ENCODE measurements around the gene SLC52A1. TPM values are rescaled to one million over a fixed set of nuclear protein-coding genes. Genes with fewer than 3 reads are reported as not detected.

SLC52A1 gene
- total RNA-seq, 1 experiment from 2014 or later: 1.1 TPM

DNA sequence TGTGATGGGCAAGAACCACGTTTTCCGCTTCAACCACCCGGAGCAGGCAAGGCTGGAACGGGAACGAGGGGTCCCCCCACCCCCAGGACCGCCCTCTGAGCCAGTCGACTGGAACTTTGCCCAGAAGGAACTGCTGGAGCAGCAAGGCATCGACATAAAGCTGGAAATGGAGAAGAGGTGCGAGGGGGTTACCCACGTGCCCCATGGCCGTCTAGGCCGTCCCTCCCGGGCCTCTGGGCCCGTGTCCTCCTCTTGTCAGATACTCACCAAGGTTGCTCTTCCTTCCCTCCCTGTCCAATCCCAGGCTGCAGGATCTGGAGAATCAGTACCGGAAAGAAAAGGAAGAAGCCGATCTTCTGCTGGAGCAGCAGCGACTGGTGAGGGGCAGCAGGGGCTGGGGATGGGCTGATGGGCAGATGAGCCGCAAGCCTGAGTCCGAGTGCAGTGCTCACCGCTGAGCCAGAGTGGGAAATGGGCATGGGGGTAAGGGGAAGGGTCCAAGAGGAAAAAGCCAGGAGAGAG is 14.7 kb downstream of the SLC52A1 start (continued):
- TF ChIP-seq, protein P1, sequence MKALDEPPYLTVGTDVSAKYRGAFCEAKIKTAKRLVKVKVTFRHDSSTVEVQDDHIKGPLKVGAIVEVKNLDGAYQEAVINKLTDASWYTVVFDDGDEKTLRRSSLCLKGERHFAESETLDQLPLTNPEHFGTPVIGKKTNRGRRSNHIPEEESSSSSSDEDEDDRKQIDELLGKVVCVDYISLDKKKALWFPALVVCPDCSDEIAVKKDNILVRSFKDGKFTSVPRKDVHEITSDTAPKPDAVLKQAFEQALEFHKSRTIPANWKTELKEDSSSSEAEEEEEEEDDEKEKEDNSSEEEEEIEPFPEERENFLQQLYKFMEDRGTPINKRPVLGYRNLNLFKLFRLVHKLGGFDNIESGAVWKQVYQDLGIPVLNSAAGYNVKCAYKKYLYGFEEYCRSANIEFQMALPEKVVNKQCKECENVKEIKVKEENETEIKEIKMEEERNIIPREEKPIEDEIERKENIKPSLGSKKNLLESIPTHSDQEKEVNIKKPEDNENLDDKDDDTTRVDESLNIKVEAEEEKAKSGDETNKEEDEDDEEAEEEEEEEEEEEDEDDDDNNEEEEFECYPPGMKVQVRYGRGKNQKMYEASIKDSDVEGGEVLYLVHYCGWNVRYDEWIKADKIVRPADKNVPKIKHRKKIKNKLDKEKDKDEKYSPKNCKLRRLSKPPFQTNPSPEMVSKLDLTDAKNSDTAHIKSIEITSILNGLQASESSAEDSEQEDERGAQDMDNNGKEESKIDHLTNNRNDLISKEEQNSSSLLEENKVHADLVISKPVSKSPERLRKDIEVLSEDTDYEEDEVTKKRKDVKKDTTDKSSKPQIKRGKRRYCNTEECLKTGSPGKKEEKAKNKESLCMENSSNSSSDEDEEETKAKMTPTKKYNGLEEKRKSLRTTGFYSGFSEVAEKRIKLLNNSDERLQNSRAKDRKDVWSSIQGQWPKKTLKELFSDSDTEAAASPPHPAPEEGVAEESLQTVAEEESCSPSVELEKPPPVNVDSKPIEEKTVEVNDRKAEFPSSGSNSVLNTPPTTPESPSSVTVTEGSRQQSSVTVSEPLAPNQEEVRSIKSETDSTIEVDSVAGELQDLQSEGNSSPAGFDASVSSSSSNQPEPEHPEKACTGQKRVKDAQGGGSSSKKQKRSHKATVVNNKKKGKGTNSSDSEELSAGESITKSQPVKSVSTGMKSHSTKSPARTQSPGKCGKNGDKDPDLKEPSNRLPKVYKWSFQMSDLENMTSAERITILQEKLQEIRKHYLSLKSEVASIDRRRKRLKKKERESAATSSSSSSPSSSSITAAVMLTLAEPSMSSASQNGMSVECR (CRISPR knock-in tag; IDR thresholded peaks at IDR 0.05; ENCODE audit: borderline replicate concordance): no peak
- TF ChIP-seq, protein P2, sequence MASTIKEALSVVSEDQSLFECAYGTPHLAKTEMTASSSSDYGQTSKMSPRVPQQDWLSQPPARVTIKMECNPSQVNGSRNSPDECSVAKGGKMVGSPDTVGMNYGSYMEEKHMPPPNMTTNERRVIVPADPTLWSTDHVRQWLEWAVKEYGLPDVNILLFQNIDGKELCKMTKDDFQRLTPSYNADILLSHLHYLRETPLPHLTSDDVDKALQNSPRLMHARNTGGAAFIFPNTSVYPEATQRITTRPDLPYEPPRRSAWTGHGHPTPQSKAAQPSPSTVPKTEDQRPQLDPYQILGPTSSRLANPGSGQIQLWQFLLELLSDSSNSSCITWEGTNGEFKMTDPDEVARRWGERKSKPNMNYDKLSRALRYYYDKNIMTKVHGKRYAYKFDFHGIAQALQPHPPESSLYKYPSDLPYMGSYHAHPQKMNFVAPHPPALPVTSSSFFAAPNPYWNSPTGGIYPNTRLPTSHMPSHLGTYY (CRISPR knock-in tag; IDR thresholded peaks at IDR 0.05): no peak
- TF ChIP-seq, protein P3, sequence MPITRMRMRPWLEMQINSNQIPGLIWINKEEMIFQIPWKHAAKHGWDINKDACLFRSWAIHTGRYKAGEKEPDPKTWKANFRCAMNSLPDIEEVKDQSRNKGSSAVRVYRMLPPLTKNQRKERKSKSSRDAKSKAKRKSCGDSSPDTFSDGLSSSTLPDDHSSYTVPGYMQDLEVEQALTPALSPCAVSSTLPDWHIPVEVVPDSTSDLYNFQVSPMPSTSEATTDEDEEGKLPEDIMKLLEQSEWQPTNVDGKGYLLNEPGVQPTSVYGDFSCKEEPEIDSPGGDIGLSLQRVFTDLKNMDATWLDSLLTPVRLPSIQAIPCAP (CRISPR knock-in tag; IDR thresholded peaks at IDR 0.05): no peak
- TF ChIP-seq CREB1 (CRISPR knock-in tag; IDR thresholded peaks at IDR 0.05) (no peak), IRF2 (CRISPR knock-in tag; IDR thresholded peaks at IDR 0.05; ENCODE audit: borderline replicate concordance, low read depth) (no peak)

DNA sequence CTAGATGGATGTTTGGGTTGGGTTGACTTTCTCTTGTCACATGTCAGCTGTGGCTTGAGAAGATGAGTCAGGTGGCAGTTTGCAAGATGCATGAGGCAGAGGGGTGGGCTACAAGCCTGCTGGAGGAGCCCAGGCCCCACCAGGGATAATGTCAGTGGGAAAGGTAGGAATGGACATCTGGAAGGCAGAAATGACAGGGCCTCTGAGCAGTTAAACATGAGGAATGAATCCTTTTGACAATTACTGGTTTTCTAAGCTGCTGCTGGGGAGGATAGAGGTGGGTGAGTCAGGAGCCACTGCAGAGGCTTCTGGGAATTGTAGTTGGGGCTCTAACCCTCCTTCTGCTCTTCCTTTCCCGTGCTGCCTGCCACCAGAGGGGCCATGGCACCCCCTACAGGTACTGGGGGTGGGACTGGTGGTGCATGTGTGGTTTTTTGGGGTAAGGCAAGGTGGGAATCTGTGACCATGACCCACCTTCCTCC is 15.7 kb downstream of the SLC52A1 start:
- Mint-ChIP-seq H3K27ac (no peak overlapping the region), H3K9me3 (no peaks in the 10 kb centered on the region), H3K4me3 (no peak overlapping the region), H3K4me1 (no peaks in the 10 kb centered on the region), H3K36me3 (peaks cover 45% of the 10 kb centered on the region), H3K27me3 (ENCODE audit: low read depth) (no peaks in the 10 kb centered on the region)
- ATAC-seq: peak; percentile 92
- CTCF ChIA-PET: interaction anchor here (0.9 to 1.2 kb wide), 6 partner anchors 16 to 52 kb away, joined by 3 to 7 read pairs (median 4); partner anchors contain the start of genes KIF1C and SPAG7
- POLR2A ChIA-PET: interaction anchor here (1.6 kb wide), 1 partner anchor 9 kb away, joined by 3 read pairs; no protein-coding TSS in a partner anchor
- DNase-seq (ENCODE audit: low spot score): peak; percentile 44
- TF ChIP-seq, protein P4, sequence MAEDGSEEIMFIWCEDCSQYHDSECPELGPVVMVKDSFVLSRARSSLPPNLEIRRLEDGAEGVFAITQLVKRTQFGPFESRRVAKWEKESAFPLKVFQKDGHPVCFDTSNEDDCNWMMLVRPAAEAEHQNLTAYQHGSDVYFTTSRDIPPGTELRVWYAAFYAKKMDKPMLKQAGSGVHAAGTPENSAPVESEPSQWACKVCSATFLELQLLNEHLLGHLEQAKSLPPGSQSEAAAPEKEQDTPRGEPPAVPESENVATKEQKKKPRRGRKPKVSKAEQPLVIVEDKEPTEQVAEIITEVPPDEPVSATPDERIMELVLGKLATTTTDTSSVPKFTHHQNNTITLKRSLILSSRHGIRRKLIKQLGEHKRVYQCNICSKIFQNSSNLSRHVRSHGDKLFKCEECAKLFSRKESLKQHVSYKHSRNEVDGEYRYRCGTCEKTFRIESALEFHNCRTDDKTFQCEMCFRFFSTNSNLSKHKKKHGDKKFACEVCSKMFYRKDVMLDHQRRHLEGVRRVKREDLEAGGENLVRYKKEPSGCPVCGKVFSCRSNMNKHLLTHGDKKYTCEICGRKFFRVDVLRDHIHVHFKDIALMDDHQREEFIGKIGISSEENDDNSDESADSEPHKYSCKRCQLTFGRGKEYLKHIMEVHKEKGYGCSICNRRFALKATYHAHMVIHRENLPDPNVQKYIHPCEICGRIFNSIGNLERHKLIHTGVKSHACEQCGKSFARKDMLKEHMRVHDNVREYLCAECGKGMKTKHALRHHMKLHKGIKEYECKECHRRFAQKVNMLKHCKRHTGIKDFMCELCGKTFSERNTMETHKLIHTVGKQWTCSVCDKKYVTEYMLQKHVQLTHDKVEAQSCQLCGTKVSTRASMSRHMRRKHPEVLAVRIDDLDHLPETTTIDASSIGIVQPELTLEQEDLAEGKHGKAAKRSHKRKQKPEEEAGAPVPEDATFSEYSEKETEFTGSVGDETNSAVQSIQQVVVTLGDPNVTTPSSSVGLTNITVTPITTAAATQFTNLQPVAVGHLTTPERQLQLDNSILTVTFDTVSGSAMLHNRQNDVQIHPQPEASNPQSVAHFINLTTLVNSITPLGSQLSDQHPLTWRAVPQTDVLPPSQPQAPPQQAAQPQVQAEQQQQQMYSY (CRISPR knock-in tag; IDR thresholded peaks at IDR 0.05): no peak
- TF ChIP-seq, protein P5, sequence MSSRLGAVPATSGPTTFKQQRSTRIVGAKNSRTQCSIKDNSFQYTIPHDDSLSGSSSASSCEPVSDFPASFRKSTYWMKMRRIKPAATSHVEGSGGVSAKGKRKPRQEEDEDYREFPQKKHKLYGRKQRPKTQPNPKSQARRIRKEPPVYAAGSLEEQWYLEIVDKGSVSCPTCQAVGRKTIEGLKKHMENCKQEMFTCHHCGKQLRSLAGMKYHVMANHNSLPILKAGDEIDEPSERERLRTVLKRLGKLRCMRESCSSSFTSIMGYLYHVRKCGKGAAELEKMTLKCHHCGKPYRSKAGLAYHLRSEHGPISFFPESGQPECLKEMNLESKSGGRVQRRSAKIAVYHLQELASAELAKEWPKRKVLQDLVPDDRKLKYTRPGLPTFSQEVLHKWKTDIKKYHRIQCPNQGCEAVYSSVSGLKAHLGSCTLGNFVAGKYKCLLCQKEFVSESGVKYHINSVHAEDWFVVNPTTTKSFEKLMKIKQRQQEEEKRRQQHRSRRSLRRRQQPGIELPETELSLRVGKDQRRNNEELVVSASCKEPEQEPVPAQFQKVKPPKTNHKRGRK (CRISPR knock-in tag; IDR thresholded peaks at IDR 0.05; ENCODE audit: borderline replicate concordance): no peak
- TF ChIP-seq EMX1 (CRISPR knock-in tag; IDR thresholded peaks at IDR 0.05) (no peak), GTF2I (CRISPR knock-in tag; conservative IDR thresholded peaks at IDR 0.05) (no peak), ELF4 (CRISPR knock-in tag; IDR thresholded peaks at IDR 0.05; ENCODE audit: low read depth) (no peak), HMGA2 (CRISPR knock-in tag; IDR thresholded peaks at IDR 0.05) (no peak), SOX15 (CRISPR knock-in tag; IDR thresholded peaks at IDR 0.05) (no peak)
- TF ChIP-seq, protein P6, sequence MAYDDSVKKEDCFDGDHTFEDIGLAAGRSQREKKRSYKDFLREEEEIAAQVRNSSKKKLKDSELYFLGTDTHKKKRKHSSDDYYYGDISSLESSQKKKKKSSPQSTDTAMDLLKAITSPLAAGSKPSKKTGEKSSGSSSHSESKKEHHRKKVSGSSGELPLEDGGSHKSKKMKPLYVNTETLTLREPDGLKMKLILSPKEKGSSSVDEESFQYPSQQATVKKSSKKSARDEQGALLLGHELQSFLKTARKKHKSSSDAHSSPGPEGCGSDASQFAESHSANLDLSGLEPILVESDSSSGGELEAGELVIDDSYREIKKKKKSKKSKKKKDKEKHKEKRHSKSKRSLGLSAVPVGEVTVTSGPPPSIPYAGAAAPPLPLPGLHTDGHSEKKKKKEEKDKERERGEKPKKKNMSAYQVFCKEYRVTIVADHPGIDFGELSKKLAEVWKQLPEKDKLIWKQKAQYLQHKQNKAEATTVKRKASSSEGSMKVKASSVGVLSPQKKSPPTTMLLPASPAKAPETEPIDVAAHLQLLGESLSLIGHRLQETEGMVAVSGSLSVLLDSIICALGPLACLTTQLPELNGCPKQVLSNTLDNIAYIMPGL (CRISPR knock-in tag; IDR thresholded peaks at IDR 0.05): no peak
- TF ChIP-seq, protein P7, sequence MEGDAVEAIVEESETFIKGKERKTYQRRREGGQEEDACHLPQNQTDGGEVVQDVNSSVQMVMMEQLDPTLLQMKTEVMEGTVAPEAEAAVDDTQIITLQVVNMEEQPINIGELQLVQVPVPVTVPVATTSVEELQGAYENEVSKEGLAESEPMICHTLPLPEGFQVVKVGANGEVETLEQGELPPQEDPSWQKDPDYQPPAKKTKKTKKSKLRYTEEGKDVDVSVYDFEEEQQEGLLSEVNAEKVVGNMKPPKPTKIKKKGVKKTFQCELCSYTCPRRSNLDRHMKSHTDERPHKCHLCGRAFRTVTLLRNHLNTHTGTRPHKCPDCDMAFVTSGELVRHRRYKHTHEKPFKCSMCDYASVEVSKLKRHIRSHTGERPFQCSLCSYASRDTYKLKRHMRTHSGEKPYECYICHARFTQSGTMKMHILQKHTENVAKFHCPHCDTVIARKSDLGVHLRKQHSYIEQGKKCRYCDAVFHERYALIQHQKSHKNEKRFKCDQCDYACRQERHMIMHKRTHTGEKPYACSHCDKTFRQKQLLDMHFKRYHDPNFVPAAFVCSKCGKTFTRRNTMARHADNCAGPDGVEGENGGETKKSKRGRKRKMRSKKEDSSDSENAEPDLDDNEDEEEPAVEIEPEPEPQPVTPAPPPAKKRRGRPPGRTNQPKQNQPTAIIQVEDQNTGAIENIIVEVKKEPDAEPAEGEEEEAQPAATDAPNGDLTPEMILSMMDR (IDR thresholded peaks at IDR 0.05): no peak
- TF ChIP-seq, protein P1 (CRISPR knock-in tag; IDR thresholded peaks at IDR 0.05; ENCODE audit: borderline replicate concordance): no peak

Data from WTC11 (cell line).